Left kidney (tissue), 8 donors: ENCODE data around the gene PIGT. TPM values are rescaled to one million over a fixed set of nuclear protein-coding genes. Genes with fewer than 3 reads are reported as not detected.
A peak's percentile ranks its signal among the peaks of the same experiment; 100 is the strongest.

Experiments used
- DNase-seq: peaks from one replicate; pipeline ENCODE4 v3.0.0-alpha.2; 2013
- long read RNA-seq, 8 donors: transcript quantifications; one replicate each; lab custom pipeline, GENCODE V29; 2026
- polyA plus RNA-seq: library from polyadenylated mRNA; unstranded; fragments of 120-200 nt; gene quantifications from one replicate; pipeline ENCODE4 v1.2.1, GENCODE V29; 2013; ENCODE audit not compliant: insufficient read length

The PIGT gene
- 103 TPM for polyA plus RNA-seq
- long read RNA-seq, donor 1, transcript PIGT-202 (12 exons, 2,245 nt) = major isoform, 12 of 49 reads
- long read RNA-seq, donor 1, transcript PIGT-210 (3 exons, 2,006 nt) = minor isoform, 6 of 49 reads
- long read RNA-seq, donor 1, partial matches to known transcripts = 16 of 49 reads
- long read RNA-seq, donor 1, other reads (novel, unspliced or antisense) = 0 of 49 reads
- long read RNA-seq, donor 2, transcript PIGT-202 (12 exons, 2,245 nt) = major isoform, 26 of 37 reads
- long read RNA-seq, donor 2, partial matches to known transcripts = 0 of 37 reads
- long read RNA-seq, donor 2, other reads (novel, unspliced or antisense) = 0 of 37 reads
- long read RNA-seq, donor 3, transcript PIGT-202 (12 exons, 2,245 nt) = major isoform, 16 of 25 reads
- long read RNA-seq, donor 3, partial matches to known transcripts = 0 of 25 reads
- long read RNA-seq, donor 3, other reads (novel, unspliced or antisense) = 0 of 25 reads
- long read RNA-seq, donor 4 = 0 reads
- long read RNA-seq, donor 5, transcript PIGT-202 (12 exons, 2,245 nt) = major isoform, 23 of 72 reads
- long read RNA-seq, donor 5, partial matches to known transcripts = 39 of 72 reads
- long read RNA-seq, donor 5, other reads (novel, unspliced or antisense) = 0 of 72 reads
- long read RNA-seq, donor 6, transcript PIGT-202 (12 exons, 2,245 nt) = major isoform, 11 of 28 reads
- long read RNA-seq, donor 6, partial matches to known transcripts = 11 of 28 reads
- long read RNA-seq, donor 6, other reads (novel, unspliced or antisense) = 0 of 28 reads
- long read RNA-seq, donor 7, transcript PIGT-202 (12 exons, 2,245 nt) = major isoform, 25 of 53 reads
- long read RNA-seq, donor 7, partial matches to known transcripts = 17 of 53 reads
- long read RNA-seq, donor 7, other reads (novel, unspliced or antisense) = 0 of 53 reads
- long read RNA-seq, donor 8, transcript PIGT-202 (12 exons, 2,245 nt) = major isoform, 8 of 14 reads
- long read RNA-seq, donor 8, partial matches to known transcripts = 0 of 14 reads
- long read RNA-seq, donor 8, other reads (novel, unspliced or antisense) = 0 of 14 reads

GRCh38 chr20:45415822-45416637, at the start of gene PIGT:
Gene PIGT (plus strand): TSS chr20:45416141. CDS start chr20:45416157, 16 bp downstream.
- peak; percentile 81 for DNase-seq

DNA sequence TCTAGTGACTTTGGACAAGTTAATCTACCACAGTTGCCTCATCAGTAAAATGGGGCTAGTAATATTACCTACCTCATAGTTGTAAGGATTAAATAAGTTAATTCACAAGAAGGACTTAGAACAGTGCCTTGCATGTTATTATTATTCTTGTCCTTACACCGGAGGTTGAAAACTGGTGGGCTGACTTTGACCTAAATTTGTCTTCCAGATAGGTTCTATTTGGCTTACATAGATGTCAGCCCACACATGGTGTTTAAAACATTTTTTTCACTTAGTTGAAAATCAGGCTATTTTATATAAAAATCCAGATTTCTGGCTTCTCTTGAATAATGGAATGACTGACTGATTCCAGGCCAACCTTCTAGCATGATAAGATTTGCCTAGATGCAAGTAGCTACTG, 49.7 kb upstream of the PIGT start:
- DNase-seq = no peak

- no peak for DNase-seq
Measured at GRCh38 chr20:45366631-45367030, 49.3 kb upstream of the PIGT start.

DNA sequence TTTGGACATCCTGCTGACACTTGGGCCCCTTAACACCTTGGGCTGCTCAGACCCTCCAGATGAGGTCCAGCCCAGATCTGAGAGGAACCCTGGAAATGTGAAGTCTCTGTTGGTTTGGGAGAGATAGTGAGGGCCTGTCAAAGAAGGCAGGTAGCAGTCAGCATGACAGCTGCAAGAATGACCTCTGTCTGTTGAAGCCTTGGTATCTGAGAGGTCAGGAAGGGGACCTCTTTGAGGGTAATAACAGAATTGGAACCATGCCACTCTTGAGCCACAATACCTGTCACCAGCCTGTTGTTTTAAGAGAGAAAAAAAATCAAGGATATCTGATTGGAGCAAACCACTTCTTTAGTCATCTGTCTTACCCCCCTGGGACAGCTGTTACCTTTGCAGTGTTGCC, 48.8 kb upstream of the PIGT start:
- no peak for DNase-seq

DNA sequence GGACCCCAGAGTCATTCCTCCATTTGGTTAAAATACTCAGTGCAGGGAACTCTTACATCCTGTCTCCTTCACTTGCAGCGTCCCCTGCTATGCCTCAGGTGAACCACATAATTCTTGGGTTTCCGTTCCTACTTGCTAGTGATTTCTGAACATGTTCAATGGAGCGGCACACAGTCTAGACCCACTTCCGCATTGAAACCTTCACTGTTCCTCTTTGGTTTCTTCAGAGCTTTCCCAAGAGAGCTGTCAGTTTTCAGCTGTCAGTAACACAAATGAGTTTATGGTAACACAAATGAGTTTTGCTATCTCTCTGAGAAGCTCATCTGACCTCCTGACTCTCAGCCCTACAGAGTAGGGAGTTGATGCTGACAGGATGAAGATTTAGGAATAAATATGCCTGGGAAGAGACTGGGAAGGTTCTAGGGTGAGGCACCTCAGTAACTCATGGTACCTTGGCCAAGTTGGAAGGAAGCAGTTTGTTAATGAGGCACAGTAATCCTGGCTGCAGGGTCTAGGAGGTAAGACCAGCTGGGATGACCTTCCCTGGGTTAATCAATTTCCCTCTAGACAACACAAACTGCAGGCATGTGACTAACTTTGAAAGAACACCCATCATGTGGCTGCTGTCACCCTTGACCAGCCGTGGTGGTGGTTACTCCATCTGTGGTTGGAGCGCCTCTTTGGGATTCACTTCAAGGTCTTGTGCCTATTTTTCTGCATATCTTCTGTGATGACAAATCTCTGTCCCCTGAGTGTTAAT, 47.5 kb upstream of the PIGT start:
- no peak for DNase-seq

GRCh38 chr20:45370571-45371160, 45.3 kb upstream of the PIGT start:
- DNase-seq = no peak

DNA sequence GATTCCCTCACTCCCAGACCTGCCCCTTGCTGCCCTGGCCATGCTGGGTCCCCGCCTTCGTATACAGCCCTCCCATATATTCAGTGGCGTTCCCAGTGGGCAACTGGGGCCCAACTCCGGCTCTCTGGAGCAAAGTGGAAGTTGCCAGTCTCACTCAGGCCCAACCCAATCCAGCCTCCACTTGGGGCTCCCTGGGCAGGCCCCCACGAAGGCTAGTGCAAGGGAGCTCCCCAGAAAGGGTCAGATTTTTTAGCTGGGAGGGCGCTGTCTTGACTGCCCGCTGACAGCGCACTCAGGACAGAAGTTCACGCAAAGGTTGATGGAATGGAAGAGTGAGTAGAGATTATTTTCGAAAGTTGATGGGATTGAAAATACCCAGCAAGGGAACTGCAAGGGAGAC, 43.7 kb upstream of the PIGT start:
- DNase-seq = no peak

- DNase-seq = no peak
Measured at GRCh38 chr20:45372646-45373352, 43.1 kb upstream of the PIGT start.

DNA sequence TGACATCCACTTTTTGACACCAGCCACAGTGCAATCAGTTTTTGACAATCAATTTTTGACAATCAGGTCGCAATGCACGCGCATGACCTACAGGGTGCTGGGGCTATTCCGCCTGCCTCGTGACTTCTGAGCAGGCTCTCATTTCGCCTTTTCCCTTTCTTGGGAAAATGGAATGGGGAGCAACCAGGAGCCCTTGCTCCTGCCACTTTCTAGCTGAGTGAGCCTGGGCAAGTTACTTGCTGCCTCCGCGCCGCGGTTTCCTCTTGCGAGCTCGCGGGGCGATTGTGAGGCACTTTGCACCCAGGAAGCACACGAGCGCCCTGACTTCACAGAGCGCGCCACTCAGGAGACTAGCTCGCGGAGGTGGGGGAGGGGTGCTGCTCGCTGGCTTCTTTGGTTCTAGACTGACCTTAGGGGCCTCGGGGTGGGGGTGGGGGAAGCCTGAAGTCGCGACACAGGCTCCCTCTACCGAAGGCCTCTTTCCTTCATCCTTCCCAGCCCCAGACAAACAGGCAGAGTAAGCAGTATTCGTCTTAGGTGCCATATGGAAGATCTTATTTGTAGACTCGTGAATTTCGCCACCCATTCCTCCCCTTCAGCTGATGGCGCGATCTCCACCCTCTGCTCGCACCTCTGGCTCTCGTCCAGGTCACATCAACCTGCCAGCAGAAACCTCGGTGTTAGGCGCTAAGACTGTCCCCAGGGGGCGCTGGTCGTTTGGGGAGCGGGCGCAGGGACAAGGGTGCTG, 42.4 kb upstream of the PIGT start:
- DNase-seq = peak; percentile 87

GRCh38 chr20:45374101-45374467, 41.9 kb upstream of the PIGT start:
- DNase-seq = no peak

GRCh38 chr20:45374966-45375365, 41.0 kb upstream of the PIGT start:
- no peak for DNase-seq

- peak; percentile 37 for DNase-seq
Measured at GRCh38 chr20:45377269-45377668, 38.7 kb upstream of the PIGT start.

- DNase-seq = no peak
Measured at GRCh38 chr20:45378191-45378590, 37.8 kb upstream of the PIGT start, which contains the start of gene TP53TG5. Gene TP53TG5 (minus strand): TSS chr20:45378325. CDS start chr20:45378236, 89 bp downstream.

DNA sequence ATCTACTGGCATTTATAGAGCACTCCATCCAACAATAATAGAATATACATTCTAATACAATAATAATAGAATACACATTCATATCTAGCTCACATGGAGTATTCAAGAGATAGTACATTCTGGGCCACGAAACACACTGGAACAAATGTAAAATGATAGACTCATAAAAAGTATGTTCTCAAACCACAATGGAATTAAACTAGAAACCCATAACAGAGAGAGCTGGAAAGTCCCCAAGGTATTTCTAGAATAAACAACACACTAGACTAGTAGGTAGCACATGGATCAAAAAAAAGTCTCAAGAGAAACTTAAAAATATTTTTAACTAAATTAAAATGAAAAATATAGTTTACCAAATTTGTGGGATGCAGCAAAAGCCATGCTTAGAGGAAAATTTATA, 28.7 kb upstream of the PIGT start:
- no peak for DNase-seq

GRCh38 chr20:45390931-45391330, 25.0 kb upstream of the PIGT start:
- no peak for DNase-seq

GRCh38 chr20:45391559-45391958, 24.4 kb upstream of the PIGT start:
- no peak for DNase-seq

- no peak for DNase-seq
Measured at GRCh38 chr20:45392733-45393132, 23.2 kb upstream of the PIGT start.

GRCh38 chr20:45394221-45395113, 21.5 kb upstream of the PIGT start:
- DNase-seq = no peak
